NCI-H2107 treated with DMSO at 0.1 percent for 48 hours (cell line): ENCODE measurements around the gene FFAR1.

Experiments used
- DNase-seq: peaks from one replicate; lab custom pipeline; 2025; ENCODE audit not compliant: unreplicated experiment; lab: John Stamatoyannopoulos, UW

The FFAR1 gene, protein sequence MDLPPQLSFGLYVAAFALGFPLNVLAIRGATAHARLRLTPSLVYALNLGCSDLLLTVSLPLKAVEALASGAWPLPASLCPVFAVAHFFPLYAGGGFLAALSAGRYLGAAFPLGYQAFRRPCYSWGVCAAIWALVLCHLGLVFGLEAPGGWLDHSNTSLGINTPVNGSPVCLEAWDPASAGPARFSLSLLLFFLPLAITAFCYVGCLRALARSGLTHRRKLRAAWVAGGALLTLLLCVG (N-terminal part only)

DNA sequence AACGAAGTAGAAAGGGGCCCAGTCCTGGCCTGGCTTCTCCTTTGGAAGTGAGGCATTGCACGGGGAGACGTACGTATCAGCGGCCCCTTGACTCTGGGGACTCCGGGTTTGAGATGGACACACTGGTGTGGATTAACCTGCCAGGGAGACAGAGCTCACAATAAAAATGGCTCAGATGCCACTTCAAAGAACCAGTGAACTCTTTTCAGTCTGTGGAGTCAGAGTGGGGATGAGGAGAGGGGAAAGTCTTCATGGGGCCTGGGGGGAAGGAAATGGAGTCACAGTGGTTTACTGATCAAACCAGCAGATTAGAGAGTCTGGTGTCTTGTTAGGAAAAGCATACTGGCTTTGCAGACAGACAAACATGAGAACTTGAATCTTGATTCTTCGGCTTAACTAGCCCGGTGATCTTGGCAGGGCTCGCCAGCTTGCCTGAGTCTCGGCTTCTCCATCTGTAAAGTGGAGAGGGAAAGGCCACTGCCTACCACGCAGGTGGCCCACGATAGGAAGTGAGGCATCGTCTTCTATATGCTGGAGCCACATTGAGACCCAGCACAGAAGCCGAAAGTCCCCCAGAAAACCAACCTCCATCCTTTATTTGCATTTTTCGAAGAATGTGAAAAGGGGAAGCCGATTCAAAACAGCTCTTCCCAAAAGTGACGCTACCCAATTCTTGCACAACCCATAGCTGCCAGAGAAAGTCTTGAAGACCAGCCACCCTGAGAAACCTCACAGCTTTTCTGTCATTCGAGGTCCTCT, at the start of gene FFAR1:
TSS of gene FFAR1 (plus strand) at position 732 of the 759 bp plus-strand sequence. CDS start 3,650 bp downstream, outside the sequence.
- no peak for DNase-seq

DNA sequence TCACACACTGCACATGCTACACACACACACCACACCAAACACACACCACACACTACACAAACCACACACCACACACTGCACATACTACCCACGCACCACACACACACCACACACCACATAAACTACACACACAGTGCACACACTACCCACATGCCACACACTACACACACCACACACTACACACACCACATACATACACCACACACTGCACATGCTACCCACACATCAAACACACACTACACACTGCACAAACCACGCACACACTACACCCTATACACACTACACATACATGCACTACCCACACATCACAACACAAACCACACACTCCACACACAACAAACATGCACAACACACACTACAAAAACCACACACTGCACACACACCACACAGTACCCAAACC, 49.8 kb upstream of the FFAR1 start:
- no peak for DNase-seq

DNA sequence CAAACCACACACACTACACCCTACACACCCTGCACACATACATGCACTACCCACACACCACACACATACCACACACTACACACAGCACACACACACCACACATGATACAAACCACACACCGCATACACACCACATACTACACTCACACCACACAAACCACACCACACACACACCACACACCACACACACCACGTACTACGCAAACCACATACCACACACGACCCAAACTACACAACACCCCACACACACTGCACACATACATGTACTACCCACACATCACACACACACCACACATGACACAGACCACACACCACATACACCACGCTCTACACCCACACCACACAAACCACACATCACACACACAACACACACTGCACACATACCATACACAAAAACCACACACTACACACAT, 49.1 kb upstream of the FFAR1 start:
- DNase-seq, result no peak

DNA sequence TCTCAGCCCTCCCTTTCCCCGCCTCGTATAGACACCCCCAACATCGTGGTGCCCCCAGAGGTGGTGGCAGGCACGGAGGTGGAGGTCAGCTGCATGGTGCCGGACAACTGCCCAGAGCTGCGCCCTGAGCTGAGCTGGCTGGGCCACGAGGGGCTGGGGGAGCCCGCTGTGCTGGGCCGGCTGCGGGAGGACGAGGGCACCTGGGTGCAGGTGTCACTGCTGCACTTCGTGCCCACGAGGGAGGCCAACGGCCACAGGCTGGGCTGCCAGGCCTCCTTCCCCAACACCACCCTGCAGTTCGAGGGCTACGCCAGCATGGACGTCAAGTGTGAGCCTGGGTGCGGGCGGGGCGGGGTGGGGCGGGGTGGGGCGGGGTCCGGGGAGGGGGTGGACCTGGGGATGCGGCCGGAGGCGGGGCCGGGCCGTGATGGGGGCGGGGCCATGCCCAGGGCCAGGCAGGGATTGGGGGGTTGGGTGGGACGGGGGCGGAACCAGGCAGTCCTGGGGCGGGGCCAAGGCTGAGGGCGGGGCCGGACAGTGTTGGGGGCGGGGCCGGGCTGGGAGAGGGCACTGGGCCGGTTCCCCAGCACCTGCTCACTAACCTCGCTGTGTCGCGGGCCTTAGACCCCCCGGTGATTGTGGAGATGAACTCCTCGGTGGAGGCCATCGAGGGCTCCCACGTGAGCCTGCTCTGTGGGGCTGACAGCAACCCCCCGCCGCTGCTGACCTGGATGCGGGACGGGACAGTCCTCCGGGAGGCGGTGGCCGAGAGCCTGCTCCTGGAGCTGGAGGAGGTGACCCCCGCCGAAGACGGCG, 48.0 kb upstream of the FFAR1 start:
- DNase-seq, result no peak

DNA sequence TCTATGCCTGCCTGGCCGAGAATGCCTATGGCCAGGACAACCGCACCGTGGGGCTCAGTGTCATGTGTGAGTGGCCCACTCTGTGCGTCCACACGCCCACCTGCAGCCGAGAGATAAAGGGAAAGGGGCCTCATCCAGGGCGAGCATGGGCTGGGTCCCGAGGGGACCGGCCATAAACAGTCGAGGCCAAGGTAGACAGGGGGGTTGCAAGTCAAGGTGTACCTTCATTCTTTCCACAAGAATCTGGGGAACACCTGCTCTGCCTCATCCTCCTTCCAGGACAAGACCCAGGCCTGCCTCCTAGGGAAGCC, 47.4 kb upstream of the FFAR1 start:
- no peak for DNase-seq

DNA sequence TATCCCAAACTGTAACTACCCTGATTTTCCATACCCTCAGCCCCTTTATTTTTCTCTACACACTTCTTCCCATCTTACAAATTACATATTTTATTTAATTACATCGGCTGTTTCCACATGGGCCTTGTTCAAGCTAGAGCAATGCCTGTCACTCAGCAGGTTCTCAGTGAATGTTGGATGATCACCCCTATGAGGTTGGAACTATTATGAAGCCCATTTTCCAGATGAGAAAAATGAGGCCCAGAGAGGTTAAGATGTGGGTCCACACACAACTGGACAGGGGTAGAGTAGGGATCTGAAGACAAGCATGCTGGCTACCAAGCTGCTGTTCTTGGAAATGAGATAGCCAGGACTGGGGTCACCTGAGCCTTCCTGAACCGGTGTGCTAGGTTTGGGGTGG, 45.7 kb upstream of the FFAR1 start:
- DNase-seq, result no peak

DNA sequence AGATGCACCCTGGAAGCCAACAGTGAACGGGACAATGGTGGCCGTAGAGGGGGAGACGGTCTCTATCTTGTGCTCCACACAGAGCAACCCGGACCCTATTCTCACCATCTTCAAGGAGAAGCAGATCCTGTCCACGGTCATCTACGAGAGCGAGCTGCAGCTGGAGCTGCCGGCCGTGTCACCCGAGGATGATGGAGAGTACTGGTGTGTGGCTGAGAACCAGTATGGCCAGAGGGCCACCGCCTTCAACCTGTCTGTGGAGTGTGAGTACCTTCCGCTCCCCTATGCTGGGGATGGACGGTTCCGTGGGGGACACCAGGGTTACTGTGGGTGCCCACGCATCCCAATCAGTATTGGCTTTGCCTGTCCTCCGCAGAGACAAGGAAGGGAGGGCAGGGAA, 45.3 kb upstream of the FFAR1 start:
- no peak for DNase-seq

DNA sequence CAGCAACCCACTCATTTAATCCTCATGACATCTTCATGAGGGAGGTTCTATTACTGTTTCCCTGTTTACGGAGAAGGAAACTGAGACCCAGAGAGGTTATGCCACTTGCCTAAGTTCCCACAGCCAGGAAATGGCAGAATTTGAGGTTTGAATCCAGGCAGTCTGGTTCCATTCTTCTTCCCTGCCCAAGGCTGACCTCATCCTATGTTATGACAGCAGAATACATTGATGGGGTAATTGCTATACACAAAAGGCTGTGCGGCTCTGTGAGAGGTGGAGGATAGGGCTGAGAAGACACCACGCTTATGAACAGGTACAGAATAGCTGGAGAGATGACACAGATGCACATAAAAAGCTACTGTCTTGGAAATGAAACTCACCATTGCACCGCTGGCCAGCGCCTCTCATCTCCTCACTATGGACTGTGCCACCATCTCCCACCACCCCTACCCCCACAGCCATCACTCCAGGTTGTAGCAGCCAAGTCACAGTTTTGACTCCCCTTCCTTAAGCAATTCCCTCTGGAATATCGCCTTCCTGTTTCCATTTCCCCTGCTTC, 44.3 kb upstream of the FFAR1 start:
- no peak for DNase-seq

DNA sequence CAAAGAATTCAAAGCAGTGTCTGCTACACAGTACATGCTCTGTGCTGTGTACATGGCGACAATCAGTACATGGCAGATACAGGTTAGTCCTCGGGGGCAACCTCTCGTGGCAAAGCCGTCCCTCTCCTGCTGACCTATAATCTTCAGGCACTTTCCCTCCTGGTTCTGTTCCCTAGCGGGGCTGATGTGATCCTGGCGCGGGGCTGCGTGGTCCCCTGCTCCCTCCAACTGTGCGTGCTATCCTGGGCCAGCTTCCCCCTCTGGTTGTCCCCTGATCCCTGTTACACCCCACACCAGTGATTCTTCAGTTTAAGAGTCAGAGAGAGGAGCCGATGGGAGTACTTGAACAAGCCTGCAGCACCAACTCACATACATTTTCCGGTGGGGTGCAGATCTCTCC, 43.7 kb upstream of the FFAR1 start:
- DNase-seq, result no peak

DNA sequence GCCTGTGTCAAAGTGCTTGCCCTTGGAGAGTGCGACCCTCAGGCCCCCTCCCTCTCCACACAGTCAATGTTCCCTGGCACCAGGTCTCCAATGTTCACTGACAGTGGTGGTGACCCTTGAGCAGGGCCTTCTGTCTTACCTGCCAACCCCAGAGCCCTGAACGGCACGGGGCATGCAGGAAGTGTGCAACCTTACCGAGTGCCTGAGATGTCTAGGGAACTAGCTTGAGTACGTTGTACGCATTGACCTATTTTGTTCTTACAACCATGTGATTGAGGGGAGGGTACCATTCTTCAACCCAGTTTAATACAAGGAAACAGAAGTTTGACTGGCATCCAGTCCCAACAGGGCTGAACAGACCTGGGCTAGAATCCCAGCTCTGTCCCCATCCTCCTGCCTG, 42.5 kb upstream of the FFAR1 start:
- DNase-seq, result no peak

DNA sequence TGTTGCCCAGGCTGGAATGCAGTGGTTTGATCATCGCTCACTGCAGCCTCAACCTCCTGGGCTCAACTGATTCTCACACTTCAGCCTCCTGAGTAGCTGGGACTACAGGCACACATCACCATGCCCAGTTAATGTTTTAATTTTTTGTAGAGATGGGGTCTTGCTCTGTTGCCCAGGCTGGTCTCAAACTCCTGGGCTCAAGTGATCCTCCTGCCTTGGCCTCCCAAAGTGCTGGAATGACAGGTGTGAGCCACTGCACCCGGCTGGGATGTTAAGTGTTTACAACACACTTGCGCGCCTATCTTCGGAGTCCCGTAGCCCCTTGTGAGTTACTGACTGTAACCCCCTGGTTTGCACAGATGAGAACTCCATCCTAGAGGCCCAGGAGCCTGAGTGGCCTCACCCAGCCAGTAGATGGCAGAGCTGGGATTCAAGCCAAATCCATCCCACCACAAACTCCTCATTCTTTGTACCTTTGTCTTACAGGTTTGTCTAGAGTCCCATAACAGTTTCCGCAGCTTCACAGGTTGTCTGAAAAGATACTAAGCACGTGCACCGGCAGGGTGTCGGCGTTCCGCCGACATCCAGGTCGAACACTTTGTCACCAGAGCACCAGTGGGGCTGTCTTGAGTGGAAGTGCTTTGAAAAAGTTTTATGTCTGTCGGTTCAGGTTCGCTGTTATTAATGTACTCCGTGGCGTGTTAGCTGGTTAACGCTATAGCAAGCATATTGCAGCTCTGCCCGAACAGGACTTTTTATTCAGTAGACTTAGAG, 41.0 kb upstream of the FFAR1 start:
- no peak for DNase-seq

DNA sequence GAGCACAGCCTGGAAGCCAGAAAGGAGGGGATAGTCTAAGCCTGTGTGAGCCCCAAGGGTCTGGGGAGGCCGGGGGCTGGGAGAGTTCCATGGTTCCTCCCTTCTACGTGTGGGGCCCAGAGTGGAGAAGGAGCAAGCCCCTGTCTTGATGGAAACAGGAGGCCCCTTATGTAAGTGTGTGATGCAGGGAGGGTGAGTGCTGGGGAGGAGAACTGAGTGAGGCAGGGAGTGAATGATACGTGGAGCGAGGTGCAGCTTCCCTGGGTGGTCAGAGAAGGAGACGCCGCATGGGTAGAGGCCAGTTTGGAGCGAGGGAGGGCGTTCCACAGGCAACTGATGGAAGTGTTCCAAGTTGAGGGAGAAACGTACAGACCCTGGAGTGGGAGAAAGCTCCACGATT, 39.8 kb upstream of the FFAR1 start:
- DNase-seq, result no peak

DNA sequence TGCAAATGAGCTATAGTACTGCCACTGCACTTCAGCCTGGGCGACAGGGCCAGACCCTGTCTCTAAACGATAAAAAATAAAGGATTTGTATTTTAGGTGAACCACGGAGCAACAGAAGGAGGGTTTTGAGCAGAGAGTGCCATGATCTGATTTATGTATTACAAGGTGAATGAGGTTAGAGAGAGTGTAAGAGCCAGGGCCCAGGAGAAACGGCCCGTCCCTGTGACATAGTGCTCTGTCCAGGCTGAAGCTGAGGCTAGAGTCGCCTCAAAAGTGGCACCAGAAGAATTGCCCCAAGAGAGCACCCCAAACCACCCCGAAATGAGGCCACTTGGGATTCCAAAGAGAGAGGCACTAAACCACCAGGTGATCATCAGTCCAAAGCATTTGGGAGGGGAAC, 38.8 kb upstream of the FFAR1 start:
- DNase-seq, result no peak

DNA sequence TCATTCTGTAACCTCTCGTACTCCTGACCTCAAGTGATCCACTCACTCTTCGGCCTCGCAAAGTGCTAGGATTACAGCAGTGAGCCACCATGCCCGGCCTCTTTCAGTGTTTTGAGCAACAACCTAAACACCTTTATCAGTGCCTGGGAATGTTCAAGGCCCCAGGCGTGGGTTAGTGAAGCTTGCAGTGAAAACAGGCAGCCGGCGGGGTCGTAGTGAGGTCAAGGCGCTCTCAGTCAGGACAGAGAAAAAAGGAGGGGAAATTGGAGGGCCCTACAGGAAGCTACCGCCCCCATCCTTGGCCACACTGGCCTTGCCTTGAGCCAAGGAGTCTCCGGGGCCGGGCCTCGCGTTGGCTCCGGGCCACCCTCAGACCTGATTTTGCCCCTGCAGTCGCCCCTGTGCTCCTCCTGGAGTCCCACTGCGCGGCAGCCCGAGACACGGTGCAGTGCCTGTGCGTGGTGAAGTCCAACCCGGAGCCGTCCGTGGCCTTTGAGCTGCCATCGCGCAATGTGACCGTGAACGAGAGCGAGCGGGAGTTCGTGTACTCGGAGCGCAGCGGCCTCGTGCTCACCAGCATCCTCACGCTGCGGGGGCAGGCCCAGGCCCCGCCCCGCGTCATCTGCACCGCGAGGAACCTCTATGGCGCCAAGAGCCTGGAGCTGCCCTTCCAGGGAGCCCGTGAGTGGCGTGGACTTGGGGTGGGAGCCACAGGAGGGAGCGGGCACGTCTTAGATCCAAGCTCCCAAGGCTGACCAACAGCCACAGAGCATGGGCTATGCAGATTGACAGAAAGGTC, 38.0 kb upstream of the FFAR1 start:
- no peak for DNase-seq

DNA sequence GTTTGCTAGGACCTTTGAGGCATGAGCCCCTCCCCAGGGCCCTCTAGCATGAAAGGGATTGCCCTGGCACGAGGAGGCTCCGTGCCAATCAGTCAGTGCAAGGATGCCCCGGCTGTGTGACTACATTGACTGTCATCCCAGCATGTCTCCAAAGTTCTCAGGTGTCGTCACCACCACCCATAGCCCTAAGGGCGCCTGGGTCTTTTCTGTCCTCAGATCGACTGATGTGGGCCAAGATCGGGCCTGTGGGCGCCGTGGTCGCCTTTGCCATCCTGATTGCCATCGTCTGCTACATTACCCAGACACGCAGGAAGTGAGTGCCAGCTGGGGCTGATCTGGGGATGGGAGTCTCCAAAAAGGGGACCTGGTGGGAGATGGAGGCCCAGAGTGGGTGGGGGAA, 37.4 kb upstream of the FFAR1 start:
- DNase-seq, result no peak

DNA sequence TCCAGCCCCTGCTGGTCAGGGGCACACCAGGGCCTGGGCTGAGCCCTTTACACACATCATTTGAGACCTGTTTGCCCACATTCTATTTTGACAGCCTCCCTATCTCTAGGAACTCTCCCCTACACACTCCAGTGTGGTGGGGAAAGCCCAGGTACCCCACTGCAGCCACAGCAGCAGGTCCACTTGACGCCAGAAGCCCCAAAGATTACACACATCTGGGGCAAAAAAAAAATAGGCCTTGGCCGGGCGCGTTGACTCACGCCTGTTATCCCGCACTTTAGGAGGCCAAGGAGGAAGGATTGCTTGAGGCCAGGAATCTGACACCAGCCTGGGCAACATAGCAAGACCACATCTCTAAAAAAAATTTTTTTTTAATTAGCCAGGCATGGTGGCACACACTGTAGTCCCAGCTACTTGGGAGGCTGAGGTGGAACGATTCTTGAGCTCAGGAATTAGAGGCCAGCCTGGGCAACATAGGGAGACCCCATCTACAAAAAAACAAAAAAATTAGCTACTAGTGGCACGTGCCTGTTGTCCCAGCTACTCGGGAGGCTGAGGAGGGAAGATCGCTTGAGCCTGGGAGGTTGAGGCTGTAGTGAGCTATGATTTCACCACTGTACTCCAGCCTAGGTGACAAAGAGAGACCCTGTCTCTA, 36.8 kb upstream of the FFAR1 start:
- no peak for DNase-seq

DNA sequence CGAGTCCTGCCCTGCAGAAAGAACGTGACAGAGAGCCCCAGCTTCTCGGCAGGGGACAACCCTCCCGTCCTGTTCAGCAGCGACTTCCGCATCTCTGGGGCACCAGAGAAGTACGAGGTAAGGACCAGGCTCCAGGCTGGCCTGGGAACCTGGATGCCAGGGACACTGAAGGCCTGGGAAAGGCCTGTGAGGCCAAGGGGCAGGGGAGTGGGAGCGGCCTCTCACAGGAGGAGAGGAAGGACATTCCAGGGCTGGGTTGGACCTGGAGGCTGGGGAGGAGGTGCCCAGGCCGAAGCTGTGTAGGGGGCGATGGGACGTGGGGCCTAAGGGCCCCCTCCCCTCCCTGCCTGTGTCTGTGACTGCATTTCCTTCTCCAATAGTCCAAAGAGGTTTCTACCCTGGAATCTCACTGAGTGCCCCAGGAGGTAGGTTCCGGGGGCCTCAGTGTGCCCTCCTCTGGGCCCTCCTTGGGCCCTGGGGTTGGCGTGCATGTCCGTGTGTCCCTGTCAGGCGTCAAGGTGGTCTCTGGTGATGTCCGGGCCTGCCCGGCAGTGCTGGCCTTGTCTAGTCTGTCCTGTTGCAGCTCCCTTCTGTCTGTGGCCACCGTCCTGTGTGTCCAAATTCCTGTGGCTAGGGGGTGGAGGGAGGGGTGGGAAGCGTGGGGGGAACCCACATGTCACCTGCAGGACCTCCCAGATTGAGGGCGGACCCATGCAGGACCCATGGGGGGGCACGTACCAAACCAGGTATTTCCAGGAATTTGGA, 35.6 kb upstream of the FFAR1 start:
- DNase-seq, result no peak

DNA sequence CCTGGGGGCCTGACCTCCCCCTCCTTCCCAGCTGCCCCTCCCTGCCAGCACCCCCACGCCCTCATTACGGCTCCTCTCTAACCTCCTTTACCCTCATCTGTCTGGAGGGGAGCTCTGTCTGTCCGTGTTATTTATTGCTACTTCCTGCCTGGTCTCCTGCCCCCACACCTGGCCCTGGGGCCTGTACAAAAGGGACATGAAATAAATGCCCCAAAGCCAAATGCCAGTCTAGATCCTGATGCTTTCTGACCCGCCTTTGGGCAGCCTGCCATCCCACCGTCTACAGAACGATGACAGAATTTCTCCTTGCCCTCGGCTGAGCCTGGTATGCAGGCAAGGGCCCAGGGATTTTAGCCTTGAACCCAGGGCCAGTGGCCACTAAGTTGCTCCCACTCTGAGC, 34.1 kb upstream of the FFAR1 start:
- DNase-seq, result no peak

DNA sequence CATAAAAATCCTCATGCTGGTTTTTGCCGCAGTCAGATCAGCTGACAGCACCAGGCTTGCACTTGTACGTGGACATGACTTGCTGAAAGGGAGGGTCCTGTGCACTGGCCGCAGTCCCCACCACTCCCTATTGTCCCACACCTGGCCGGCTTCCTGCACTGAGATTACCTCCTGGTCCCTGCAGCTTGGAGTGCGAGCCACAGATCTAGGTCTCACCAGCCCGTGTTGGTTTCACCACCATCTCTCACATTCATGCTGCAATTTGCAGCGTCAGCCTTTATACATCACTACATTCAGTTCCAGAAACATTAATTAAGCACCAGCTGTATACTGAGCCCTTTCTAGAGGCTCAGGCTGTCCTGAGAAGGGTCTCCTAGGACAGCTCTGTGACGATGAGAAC, 33.7 kb upstream of the FFAR1 start:
- no peak for DNase-seq
